GM23248 (cell line): ENCODE data around the gene OLFML2B.

Source experiments
- EZH2 ChIP-seq: fragments of 200-600 bp; sonication (generic); IDR thresholded peaks from 2 replicates; pipeline ENCODE4 v1.6.1; 2018; ENCODE audit warnings: antibody characterized with exemption, mild to moderate bottlenecking; ENCODE audit not compliant: insufficient read depth, poor library complexity, severe bottlenecking
- EZH2phosphoT487 ChIP-seq: fragments of 200-600 bp; sonication (generic); IDR thresholded peaks from 2 replicates; pipeline ENCODE4 v1.6.1; 2018; ENCODE audit warnings: antibody characterized with exemption, moderate library complexity, mild to moderate bottlenecking, low read depth; ENCODE audit not compliant: insufficient read depth

DNA sequence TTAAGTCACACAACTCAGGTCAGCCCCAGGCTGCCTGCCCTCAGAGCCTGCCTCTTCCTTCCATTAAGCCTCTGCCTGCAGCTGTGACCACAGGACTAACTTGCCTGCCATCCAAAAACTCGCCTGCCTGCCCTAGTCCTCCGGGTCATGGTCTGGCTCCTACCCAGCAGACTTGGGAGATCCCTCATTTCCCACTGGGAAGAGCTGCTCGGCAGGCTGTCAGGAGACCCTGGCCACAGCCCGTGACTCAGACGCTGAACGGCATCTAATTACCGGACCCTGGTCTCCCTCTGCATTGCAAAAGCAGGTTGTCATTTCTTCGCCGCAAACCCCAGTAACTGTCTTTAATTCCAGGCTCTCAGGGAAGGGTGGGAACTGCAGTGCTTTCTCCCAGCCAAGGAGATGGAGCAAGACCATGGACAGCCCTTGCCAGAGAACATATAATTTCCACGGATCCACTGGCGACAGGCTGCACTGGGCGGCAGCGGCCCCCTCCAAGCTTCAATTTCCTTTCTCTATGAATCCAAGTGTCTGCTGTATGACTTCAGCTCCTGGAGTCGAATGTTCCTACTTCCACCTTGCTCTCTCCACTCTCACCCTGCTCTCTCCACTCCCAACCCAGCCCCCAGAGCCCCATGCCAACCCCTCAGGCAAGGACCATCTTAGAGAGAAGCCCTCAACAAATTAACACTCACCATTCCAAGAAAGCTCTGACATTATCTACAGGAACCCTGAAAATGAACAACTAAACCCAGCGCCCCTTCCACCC, 20.4 kb downstream of the OLFML2B start:
- no peak for TF ChIP-seq EZH2
- TF ChIP-seq EZH2phosphoT487 = no peak
